A549 (cell line): Measurements from ENCODE around the gene MRPS5. TPM values are rescaled to one million over a fixed set of nuclear protein-coding genes. Genes with fewer than 3 reads are reported as not detected.

ENCODE experiments used
- ATAC-seq, 2 experiments: fragments of 200-7000 bp in 1 of 2; fragments of >200 bp in 1 of 2; cut with Nextera tagmentation in 1 of 2; cut with Tn5 transposase in 1 of 2; 3 replicates each; pipeline versions ENCODE4 v1.8.0 to v1.9.1; 2018 to 2020; ENCODE audit warnings: mild to moderate bottlenecking in 1 of 2, moderate library complexity in 1 of 2
- CTCF ChIA-PET: fragments of 300-600 bp; sonication (Branson Sonifier 250); formaldehyde crosslinking; extraction: SDS; loops from one replicate; lab custom pipeline; 2021; ENCODE audit warnings: antibody characterized with exemption, inconsistent platforms; lab: Yijun Ruan, JAX
- POLR2A ChIA-PET: fragments of 350-600 bp; formaldehyde crosslinking; extraction: SDS; loops from one replicate; lab custom pipeline; 2021; ENCODE audit warnings: antibody characterized with exemption, inconsistent platforms; lab: Yijun Ruan, JAX
- DNase-seq, 2 experiments: peaks; one replicate each; pipeline versions ENCODE4 v3.0.0 to v3.0.0-alpha.2; 2011 to 2016; ENCODE audit warnings: low read depth in 1 of 2, low spot score in 1 of 2
- FAIRE-seq: peaks from 2 replicates; lab custom pipeline; 2011; peaks lifted over from hg19 to GRCh38; lab: Jason Lieb, UNC
- H3K27ac ChIP-seq, 2 experiments: fragments of >200 bp; sonication (Bioruptor Twin); formaldehyde crosslinking; 3 replicates each; pipeline ENCODE4 v1.5.1; 2016 to 2017
- H3K4me1 ChIP-seq: fragments of >200 bp; sonication (Bioruptor Twin); formaldehyde crosslinking; 3 replicates; pipeline ENCODE4 v1.6.1; 2016
- H3K4me2 ChIP-seq: fragments of >200 bp; sonication (Bioruptor Twin); formaldehyde crosslinking; 3 replicates; pipeline ENCODE4 v1.6.1; 2016
- H3K4me3 ChIP-seq: fragments of >200 bp; sonication (Bioruptor Twin); formaldehyde crosslinking; 3 replicates; pipeline ENCODE4 v1.5.1; 2016
- H3K9me3 ChIP-seq: fragments of >200 bp; sonication (Bioruptor Twin); formaldehyde crosslinking; 3 replicates; pipeline ENCODE4 v1.6.1; 2016
- CBX8 ChIP-seq: fragments of 200-600 bp; sonication (generic); IDR thresholded peaks from 2 replicates; pipeline ENCODE4 v1.6.1; 2016
- CEBPB ChIP-seq, 2 experiments: fragments of >200 bp in 1 of 2; sonication (Bioruptor Twin) in 1 of 2; formaldehyde crosslinking in 1 of 2; IDR thresholded peaks; 2 replicates each; pipeline ENCODE4 v1.6.1; 2012 to 2016
- CHD4 ChIP-seq: fragments of 200-600 bp; sonication (generic); IDR thresholded peaks from 2 replicates; pipeline ENCODE4 v1.6.1; 2016; ENCODE audit warnings: antibody characterized with exemption, mild to moderate bottlenecking, borderline replicate concordance
- FOSB ChIP-seq: fragments of 250-450 bp; sonication (Bioruptor Pico); IDR thresholded peaks from 2 replicates; pipeline ENCODE4 v1.5.0; 2020; ENCODE audit warnings: mild to moderate bottlenecking, moderate library complexity
- GATA3 ChIP-seq: IDR thresholded peaks from 2 replicates; pipeline ENCODE4 v1.6.1; 2012; ENCODE audit warnings: borderline replicate concordance
- HEYL ChIP-seq: fragments of 250-450 bp; sonication (Bioruptor Pico); IDR thresholded peaks from 2 replicates; pipeline ENCODE4 v1.8.0; 2021; ENCODE audit warnings: mild to moderate bottlenecking, moderate library complexity
- HOXA7 ChIP-seq: fragments of 250-450 bp; sonication (Bioruptor Pico); IDR thresholded peaks from 2 replicates; pipeline ENCODE4 v1.5.0; 2020; ENCODE audit warnings: mild to moderate bottlenecking, moderate library complexity
- JUN ChIP-seq, 2 experiments: fragments of >200 bp; sonication (Bioruptor Twin); formaldehyde crosslinking; IDR thresholded peaks; 2 replicates in 1 of 2; 3 replicates in 1 of 2; pipeline ENCODE4 v1.6.1; 2016 to 2017
- MAFK ChIP-seq: fragments of 450-650 bp; IDR thresholded peaks from 2 replicates; pipeline ENCODE4 v1.6.1; 2014; ENCODE audit not compliant: partially characterized antibody
- PBX3 ChIP-seq: IDR thresholded peaks from 2 replicates; pipeline ENCODE4 v1.6.1; 2012
- POLR2A ChIP-seq: IDR thresholded peaks from 2 replicates; pipeline ENCODE4 v1.6.1; 2012; ENCODE audit warnings: mild to moderate bottlenecking, low read length
- RCOR1 ChIP-seq: fragments of 150-350 bp; IDR thresholded peaks from 2 replicates; pipeline ENCODE4 v1.6.1; 2014; ENCODE audit warnings: antibody characterized with exemption, low read length, low read depth
- REST ChIP-seq: fragments of 200-600 bp; sonication (generic); IDR thresholded peaks from 2 replicates; pipeline ENCODE4 v1.6.1; 2016; ENCODE audit warnings: antibody characterized with exemption, mild to moderate bottlenecking, moderate library complexity
- RFX5 ChIP-seq: fragments of 450-650 bp; IDR thresholded peaks from 2 replicates; pipeline ENCODE4 v1.7.1; 2014; ENCODE audit warnings: antibody characterized with exemption, mild to moderate bottlenecking, moderate library complexity
- WGBS: methylation state at CpG from one replicate; pipeline ENCODE4 v1.1.6; 2017; ENCODE audit errors: missing lambda C conversion rate; 5-methylcytosine and 5-hydroxymethylcytosine counted together
- polyA plus RNA-seq, 4 experiments: library from polyadenylated mRNA; depleted of rRNA in 3 of 4; stranded (reverse); fragments of >200 nt; fragmentation: RNase III in 1 of 4; extraction: RNeasy Plus Mini Kit Qiagen cat#74134 plus additional on column Dnase treatment in 1 of 4; gene quantifications; 2 replicates in 3 of 4; 3 replicates in 1 of 4; pipeline ENCODE4 v1.2.3, GENCODE V29; 2011 to 2017
- TF ChIP-seq, protein P1 (sequence below): IDR thresholded peaks from 2 replicates; pipeline ENCODE4 v1.6.1; 2012

Gene MRPS5
- polyA plus RNA-seq, 2 of the 4 experiments (the other 2 are of a cell fraction), result 103 to 123 TPM

GRCh38 chr2:95086017-95086416, 35.6 kb downstream of the MRPS5 start:
- Histone ChIP-seq H3K4me3 (no peak overlapping the region), H3K9me3 (peaks cover 6% of the 10 kb centered on the region; the same call in 1 of the 3 replicates), H3K4me1 (no peaks in the 10 kb centered on the region), H3K4me2 (no peak overlapping the region), H3K27ac (no peak overlapping the region)
- TF ChIP-seq FOSB (CRISPR knock-in tag) (no peak), REST (no peak), CHD4 (no peak), RFX5 (no peak), CEBPB (IDR thresholded peaks at IDR 0.05) (no peak), HEYL (CRISPR knock-in tag) (no peak), RCOR1 (no peak), POLR2A (no peak), CBX8 (no peak), HOXA7 (no peak), GATA3 (no peak), JUN (IDR thresholded peaks at IDR 0.05) (no peak), PBX3 (no peak)
- TF ChIP-seq, protein P1, sequence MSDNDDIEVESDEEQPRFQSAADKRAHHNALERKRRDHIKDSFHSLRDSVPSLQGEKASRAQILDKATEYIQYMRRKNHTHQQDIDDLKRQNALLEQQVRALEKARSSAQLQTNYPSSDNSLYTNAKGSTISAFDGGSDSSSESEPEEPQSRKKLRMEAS, result no peak
- CTCF ChIA-PET, result no interaction called here
- POLR2A ChIA-PET, result no interaction called here
- no peak for DNase-seq
- no peak for ATAC-seq
- no peak for FAIRE-seq
- 93% methylated on average over 1 of the region's 1 CpG for WGBS

GRCh38 chr2:95082477-95082876, 39.1 kb downstream of the MRPS5 start:
- Histone ChIP-seq H3K9me3 (peaks cover 6% of the 10 kb centered on the region; the same call in 1 of the 3 replicates), H3K27ac (no peak overlapping the region), H3K4me1 (peaks cover under 1% of the 10 kb centered on the region; the same call in 1 of the 3 replicates), H3K4me2 (no peak overlapping the region), H3K4me3 (no peak overlapping the region)
- DNase-seq (no peak), ATAC-seq (no peak), FAIRE-seq (no peak)
- CTCF ChIA-PET, result interaction anchor here (0.6 to 2.6 kb wide), 4 partner anchors 9 to 1394 kb away, joined by 3 to 14 read pairs (median 4); no protein-coding TSS in a partner anchor
- POLR2A ChIA-PET, result no interaction called here
- TF ChIP-seq MAFK (no peak), REST (no peak), GATA3 (no peak), JUN (IDR thresholded peaks at IDR 0.05) (no peak)
- 91% methylated on average over 2 of the region's 2 CpGs for WGBS
